ENCODE data around the gene ZMYND12. TPM values are rescaled to one million over a fixed set of nuclear protein-coding genes. Genes with fewer than 3 reads are reported as not detected.
"Not testable (repeated sequence)": the region's sequence is repeated elsewhere in the genome, so short reads cannot be mapped to it uniquely, and the experiment has no call there.

Gene ZMYND12, protein sequence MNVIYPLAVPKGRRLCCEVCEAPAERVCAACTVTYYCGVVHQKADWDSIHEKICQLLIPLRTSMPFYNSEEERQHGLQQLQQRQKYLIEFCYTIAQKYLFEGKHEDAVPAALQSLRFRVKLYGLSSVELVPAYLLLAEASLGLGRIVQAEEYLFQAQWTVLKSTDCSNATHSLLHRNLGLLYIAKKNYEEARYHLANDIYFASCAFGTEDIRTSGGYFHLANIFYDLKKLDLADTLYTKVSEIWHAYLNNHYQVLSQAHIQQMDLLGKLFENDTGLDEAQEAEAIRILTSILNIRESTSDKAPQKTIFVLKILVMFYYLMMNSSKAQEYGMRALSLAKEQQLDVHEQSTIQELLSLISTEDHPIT
- 0.46 and 0.48 TPM in 2 replicates for total RNA-seq

GRCh38 chr1:42456010-42456753 lies at the start of gene ZMYND12, which contains the start of gene PPCS:
Gene ZMYND12 (minus strand): TSS chr1:42456022. CDS start chr1:42455997, 25 bp downstream.
Gene PPCS (plus strand): TSS chr1:42456543. CDS start chr1:42456566, 23 bp downstream.
- Histone ChIP-seq H3K27me3 (ENCODE audit: control insufficient read depth, insufficient read depth, low read length) (no peaks in the 10 kb centered on the region), H3K36me3 (ENCODE audit: control insufficient read depth, insufficient read depth, low read length) (no peaks in the 10 kb centered on the region), H3K4me3 (ENCODE audit: low read depth, low read length) (peak within 1 kb of the TSS; percentile 65)
- DNase-seq (ENCODE audit: low read depth), result no peak
- TF ChIP-seq CTCF (IDR thresholded peaks at IDR 0.05; ENCODE audit: insufficient read depth, low read length, poor library complexity, severe bottlenecking), result no peak

GRCh38 chr1:42504535-42505128 lies 48.8 kb upstream of the ZMYND12 start:
- TF ChIP-seq CTCF (IDR thresholded peaks at IDR 0.05; ENCODE audit: insufficient read depth, low read length, poor library complexity, severe bottlenecking), result no peak
- H3K4me3 ChIP-seq (ENCODE audit: low read depth, low read length), result no peak overlapping the region
- no peaks in the 10 kb centered on the region for H3K36me3 ChIP-seq (ENCODE audit: control insufficient read depth, insufficient read depth, low read length)
- no peaks in the 10 kb centered on the region for H3K27me3 ChIP-seq (ENCODE audit: control insufficient read depth, insufficient read depth, low read length)
- no peak for DNase-seq (ENCODE audit: low read depth)

DNA sequence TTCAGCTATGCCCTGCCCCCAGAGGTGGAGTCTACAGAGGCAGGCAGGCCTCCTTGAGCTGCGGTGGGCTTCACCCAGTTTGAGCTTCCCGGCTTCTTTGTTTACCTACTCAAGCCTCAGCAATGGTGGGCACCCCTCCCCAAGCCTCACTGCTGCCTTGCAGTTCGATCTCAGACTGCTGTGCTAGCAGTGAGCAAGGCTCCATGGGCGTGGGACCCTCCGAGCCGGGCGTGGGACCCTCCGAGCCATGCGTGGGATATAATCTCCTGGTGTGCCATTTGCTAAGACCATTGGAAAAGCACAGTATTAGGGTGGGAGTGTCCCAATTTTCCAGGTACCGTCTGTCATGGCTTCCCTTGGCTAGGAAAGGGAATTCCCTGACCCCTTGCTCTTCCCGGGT lies 46.2 kb upstream of the ZMYND12 start:
- DNase-seq (ENCODE audit: low read depth); H3K27me3 ChIP-seq (ENCODE audit: control insufficient read depth, insufficient read depth, low read length); H3K4me3 ChIP-seq (ENCODE audit: low read depth, low read length); H3K36me3 ChIP-seq (ENCODE audit: control insufficient read depth, insufficient read depth, low read length): not testable (repeated sequence)

DNA sequence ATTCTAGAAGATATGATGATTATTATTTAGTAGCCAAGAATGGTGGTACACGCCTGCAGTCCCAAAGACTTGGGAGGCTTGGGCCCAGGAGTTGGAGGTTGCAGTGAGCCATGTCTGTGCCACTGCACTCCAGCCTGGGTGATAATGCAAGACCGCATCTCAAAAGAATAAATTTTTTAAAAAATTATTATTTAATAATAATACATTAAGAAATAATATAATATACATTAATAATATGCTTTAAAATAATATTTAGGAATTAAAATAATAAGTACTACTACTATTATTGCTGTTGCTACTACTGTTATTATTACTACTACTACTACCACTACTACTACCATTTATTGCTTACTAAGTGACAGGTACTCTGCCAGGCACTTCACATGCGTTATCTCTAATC lies 34.4 kb upstream of the ZMYND12 start:
- Histone ChIP-seq H3K27me3 (ENCODE audit: control insufficient read depth, insufficient read depth, low read length) (no peaks in the 10 kb centered on the region), H3K4me3 (ENCODE audit: low read depth, low read length) (no peak overlapping the region), H3K36me3 (ENCODE audit: control insufficient read depth, insufficient read depth, low read length) (no peaks in the 10 kb centered on the region)
- TF ChIP-seq CTCF (IDR thresholded peaks at IDR 0.05; ENCODE audit: insufficient read depth, low read length, poor library complexity, severe bottlenecking), result no peak
- no peak for DNase-seq (ENCODE audit: low read depth)

GRCh38 chr1:42484382-42484781 lies 28.6 kb upstream of the ZMYND12 start:
- H3K36me3 ChIP-seq (ENCODE audit: control insufficient read depth, insufficient read depth, low read length), result no peaks in the 10 kb centered on the region
- H3K27me3 ChIP-seq (ENCODE audit: control insufficient read depth, insufficient read depth, low read length), result no peaks in the 10 kb centered on the region
- no peak for TF ChIP-seq CTCF (IDR thresholded peaks at IDR 0.05; ENCODE audit: insufficient read depth, low read length, poor library complexity, severe bottlenecking)
- DNase-seq (ENCODE audit: low read depth), result peak; percentile 60
- H3K4me3 ChIP-seq (ENCODE audit: low read depth, low read length), result no peak overlapping the region

GRCh38 chr1:42482635-42483153 lies 26.9 kb upstream of the ZMYND12 start:
- no peak overlapping the region for H3K4me3 ChIP-seq (ENCODE audit: low read depth, low read length)
- no peak for DNase-seq (ENCODE audit: low read depth)
- no peak for TF ChIP-seq CTCF (IDR thresholded peaks at IDR 0.05; ENCODE audit: insufficient read depth, low read length, poor library complexity, severe bottlenecking)
- no peaks in the 10 kb centered on the region for H3K27me3 ChIP-seq (ENCODE audit: control insufficient read depth, insufficient read depth, low read length)
- H3K36me3 ChIP-seq (ENCODE audit: control insufficient read depth, insufficient read depth, low read length), result no peaks in the 10 kb centered on the region

Data from kidney epithelial cell (primary cell).